Measurements from ENCODE around the gene MICAL2.

MICAL2 gene

DNA sequence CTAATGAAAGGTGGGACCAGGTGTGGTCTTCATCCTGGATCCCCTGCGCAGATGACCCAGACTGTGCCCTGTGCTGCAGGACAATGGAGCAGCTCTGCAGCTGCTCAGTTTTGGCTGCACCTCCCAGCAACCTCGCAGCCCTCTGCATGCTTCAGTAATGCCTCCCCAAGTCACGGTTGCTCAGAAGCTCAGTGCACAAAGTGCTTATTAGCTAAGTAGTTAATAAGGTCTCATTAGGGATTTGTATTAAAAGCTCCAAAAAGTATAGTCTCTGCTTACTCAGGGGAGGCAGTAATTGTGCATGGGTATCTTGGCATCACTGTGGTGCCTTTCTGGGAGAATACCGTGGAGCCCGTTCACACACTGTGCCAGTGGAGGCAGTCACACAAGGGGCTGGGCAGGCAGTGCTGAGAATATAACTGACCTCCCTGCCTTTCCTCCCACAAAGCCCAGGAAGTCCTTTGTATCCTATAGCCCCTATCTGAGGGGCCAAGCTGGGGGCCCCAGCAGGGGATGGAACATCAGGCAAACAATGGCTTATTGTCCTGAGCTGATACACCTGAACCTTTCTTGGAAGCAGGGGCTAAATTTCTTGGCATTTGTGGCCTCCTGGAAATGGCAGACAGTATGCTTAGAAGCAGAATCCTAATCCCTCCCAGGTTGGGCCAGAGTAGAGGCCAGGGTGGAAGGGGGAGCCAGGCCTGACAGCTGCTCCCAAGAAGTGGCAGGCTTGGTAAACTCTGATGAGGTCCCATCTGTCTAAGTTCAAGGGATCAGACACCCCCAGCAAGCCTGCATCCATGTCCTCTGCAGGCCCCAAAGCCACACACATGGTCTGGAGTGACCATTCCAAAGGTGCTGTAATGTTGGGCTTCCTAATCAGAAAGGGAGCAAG, 141.5 kb downstream of the MICAL2 start:
- DNase-seq: no peak

DNA sequence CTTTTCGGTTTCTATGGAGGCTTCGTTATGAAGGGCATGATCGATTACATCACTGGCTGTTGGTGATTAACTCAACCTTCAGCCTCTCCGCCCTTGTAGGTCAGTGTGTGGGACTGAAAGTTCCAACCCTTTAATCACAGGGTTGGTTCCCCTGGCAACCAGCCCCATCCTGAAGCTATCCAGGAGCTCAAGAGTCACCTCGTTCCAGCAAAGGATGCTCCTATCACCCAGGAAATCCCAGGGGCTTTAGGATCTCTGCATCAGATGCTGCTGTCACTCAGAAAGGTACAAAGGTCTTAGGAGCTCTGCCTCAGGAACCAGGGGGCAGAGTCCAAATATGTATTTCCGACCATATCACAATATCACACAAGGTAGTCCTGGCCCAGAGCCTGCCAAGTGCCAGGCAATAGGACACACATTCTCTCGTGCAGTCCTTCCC, 143.5 kb downstream of the MICAL2 start:
- DNase-seq: no peak

- no peak for DNase-seq
Observed at GRCh38 chr11:12258451-12258850, 148.1 kb downstream of the MICAL2 start.

DNA sequence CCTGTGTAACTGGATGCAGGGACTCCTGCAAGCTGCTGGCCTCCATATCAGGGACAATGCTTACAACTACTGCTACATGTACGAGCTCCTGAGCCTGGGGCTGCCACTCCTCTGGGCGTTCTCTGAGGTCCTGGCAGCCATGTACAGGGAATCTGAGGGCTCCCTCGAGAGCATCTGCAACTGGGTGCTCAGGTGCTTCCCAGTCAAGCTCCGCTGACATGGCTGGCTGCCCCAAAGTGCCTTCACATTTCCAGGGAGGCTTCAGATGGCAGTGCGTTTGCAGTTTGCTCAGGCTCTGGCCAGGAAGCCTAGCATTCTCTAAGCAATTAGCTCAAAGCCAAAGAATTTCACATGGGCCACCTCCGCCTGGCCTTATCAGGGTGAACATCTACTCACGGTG, 149.6 kb downstream of the MICAL2 start:
- DNase-seq: no peak

DNA sequence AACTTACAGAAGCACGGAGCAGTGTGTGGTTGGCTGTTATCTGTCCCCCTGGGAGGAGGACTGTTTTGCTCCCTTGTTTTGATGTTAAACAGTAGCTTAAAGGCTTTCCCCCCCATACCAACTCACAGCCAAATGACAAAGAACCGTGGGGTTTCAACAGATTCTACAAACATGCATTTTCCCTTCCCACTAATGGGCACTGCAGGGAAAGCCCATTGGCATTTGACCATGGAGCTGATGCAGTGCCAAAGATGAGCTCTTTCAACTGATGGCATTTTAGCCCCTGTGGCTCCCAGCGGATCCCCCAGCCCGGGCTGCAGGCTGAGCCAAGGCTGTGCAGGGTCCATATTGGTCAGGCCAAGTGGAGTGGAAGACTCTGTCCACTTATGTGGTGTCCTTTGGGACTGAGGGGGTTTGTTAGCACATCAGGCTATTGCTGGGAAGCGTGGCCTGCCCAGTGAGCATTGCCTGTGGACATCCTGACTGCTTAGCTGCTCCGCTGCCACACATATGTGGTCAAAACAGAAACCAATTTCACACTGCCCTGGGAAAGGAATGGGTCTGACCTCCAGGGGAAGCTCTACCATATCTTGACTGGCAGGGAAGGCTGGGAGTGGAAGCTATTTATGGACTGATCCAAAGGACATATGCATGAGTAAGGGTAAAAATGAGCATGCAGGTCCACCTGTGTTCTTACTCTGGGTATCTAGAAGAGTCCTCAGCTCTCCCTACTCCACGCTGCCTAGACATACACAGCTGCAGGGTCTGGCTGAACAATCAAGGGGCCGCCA, 150.5 kb downstream of the MICAL2 start:
- DNase-seq: no peak

DNA sequence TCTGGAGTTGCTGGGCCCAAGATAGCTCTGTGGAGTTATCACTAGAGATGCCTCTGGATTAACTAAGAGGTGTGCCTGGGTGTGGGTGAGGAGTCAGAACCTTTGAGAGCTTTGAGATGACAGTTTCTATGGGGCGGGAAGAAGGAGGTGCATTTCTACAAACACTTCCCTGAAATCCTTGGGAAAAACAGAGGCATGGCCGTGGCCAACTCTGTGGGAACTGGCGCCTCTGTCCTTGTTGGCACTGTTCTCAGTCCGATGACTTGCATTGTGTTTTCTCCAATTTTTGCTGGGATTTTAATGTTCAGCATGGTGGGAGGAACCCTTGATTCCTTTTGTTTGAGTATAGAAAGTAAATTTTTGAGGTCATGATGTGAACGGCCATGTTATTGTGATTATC, 151.2 kb downstream of the MICAL2 start:
- no peak for DNase-seq

DNA sequence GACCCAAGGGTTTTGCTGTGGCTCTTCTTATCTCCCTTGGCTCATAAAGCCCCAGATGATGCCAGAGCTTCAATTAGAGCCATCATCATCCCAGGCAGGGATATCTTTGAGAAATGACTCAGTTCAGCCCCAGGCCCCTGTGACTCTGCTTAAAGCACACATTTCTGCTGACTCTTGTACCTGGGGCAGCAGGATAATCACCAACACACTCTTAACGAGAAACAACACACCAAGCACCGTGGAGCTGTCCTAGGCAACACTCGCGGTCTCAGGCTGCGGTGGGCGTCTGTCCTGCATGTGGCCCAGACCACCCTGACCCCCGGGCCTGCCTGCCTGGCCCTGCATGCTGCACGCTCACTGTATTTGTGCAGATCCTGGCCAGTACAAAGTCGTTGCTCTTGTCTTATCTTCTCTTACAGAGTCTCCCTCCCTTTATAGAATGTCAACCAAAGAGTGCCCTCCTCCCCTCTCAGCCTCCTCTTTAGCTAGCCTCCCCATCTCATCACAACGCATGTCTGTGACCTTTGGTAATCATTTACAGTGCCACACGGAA, 152.8 kb downstream of the MICAL2 start:
- no peak for DNase-seq

GRCh38 chr11:12264361-12264760, 154.0 kb downstream of the MICAL2 start:
- no peak for DNase-seq

DNA sequence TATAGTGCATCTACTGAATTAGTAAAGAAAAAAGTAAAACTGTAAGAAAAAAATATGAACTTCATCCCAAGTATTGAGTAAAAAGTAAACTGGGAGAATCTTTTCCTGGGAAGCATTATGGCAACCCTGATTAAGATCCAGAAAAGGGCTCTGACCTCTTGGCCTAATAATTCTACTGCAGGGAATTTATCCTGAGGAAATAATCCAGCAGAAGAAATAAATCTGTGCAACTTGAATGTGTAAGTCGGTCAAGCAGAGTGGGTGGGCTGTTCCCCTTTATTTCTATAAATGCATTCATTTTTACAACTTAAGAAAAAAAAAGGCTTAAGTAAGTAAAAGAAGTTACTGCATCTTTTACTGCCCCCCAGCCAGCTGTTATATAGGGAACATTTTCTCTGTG, 155.7 kb downstream of the MICAL2 start:
- no peak for DNase-seq

GRCh38 chr11:12266943-12267342, 156.6 kb downstream of the MICAL2 start:
- DNase-seq: no peak

DNA sequence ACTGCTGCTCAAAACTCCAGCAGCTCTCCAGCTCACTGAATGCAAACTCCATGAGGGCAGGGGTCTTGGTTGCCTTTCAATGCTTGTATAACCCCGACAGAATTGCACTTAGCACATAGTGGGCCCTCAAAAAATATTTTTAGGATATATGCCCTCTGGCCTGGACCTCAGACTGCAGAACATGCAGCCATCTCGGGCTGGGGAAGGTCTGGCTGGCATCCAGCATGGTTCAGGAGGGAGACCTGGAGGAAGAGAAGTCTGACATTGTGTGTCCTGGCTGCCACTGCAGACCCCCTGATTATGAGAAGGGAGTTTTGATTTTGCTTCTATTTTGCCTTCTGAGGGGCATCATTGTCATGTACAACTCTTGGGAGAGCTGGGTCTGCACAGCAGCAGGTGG, 157.5 kb downstream of the MICAL2 start:
- no peak for DNase-seq

DNA sequence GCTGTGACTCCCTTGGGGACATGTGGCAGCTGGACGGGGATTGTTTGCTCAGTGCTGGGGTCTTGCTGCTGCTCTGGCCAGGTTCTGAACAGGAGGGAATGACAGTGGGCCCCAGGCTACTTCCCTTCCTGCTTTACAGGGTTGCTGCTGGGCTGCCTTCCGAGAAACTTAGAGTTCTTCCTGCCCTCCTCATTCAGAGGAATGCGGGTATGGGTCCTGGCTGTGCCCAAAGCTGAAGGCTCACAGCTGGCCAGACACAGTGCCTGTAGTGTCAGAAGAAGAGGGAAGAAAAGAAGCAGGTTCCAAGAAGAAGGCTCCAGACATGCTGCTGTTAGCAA, 158.7 kb downstream of the MICAL2 start:
- DNase-seq: no peak

DNA sequence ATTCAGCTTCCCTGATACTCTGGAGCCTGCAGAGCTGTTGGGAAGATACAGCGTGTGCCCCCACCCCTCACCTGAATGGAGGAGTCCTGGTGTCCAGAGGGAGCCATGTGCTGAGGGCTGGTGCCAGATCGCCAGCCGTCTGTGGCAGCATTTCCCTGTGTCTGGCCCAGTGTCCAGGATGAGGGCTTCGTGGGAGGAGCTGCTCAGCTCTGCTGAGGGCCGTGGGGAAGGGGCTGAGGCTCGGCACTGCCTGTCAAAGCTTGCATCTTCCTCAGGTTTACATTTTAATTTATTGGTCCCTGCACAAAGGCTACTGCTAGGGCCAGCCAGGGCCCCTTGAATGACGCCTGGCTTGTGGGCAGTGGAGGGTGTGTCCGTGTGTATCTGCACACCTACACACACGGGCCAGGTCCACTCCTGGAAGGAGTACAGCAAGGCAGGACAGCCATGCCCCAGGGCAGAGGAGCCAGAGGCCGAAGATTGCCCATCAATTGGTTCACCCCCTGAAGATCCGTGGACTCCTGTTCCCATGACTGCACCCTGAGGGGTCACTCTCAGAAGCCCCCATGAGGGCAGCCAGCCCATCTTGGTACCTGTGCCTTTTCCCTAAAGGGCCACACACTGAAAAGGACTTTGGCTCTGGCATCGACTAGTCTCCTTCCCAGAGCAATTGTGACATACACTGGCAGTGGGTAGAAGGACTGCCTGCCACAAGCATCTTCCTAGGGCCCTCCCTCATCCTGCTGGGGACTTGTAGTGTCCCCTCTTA, 159.2 kb downstream of the MICAL2 start:
- no peak for DNase-seq

DNA sequence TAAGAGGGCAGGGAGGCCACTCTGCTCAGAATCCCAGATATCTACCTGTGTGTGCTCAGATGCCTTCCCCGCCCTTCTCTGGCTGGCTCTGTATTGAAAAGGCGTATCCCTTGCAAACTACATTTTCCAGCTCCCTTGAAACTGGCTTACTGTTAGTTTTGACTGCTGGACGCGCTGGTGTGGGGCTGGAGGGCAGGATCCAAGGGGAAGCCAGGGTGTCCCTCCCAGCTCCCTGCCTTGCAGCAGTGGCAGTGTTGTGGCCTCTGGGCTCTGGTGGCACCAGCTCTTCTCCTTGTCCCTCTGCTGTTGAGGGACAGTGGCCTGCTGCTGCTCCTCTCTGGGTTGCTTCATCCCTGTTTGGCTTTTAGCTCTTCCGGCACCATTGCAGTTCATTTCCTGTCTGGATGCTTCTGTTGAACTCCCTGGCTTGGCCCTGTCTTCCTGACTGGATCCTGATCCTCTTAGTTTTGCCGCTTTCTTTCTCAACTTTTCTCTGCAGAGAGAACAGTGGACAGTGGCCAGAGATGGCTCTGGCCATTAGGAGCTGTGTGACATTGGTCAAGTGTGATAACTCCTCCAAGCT, 159.9 kb downstream of the MICAL2 start:
- no peak for DNase-seq

DNA sequence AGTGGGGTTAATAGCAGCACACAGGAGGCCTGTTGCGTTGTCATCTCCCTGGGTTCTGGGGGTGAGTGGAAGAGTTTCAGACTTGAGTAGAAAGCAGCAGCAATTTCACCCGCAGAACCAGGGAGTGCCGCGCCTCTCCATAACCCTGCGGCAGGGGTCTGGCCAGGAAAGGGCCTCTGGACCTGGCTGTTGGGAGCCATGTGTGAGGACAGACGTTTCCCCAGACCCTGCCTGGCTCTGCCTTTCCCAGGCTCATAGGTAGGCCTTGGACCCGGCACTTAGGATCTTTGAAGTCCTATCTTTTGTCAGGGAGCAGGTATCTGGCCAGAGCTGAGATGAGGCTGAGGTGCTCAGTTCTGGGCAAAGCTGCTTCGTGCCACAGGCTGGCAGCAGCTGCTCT, 160.4 kb downstream of the MICAL2 start:
- DNase-seq: no peak

DNA sequence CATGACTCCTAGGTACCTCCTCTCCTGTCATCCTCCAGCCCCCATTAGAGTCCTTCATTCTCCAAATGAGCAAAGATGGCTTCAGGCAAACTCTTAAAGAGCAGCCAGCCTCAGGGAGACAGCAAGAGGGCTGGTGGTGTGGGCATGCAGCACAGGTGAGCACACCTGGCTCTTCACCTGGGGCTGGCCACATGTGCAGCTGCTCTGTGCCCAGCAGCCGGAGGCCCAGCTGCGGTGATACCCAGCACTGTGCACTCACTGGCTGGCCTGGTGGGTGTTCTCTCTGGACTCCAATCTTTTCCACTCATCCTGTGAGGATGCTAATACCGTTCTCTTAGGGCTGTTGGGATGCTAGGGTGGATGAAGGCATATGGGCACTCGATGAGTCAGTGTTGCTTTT, 160.9 kb downstream of the MICAL2 start:
- DNase-seq: no peak

GRCh38 chr11:12271826-12272366, 161.5 kb downstream of the MICAL2 start:
- DNase-seq: no peak

DNA sequence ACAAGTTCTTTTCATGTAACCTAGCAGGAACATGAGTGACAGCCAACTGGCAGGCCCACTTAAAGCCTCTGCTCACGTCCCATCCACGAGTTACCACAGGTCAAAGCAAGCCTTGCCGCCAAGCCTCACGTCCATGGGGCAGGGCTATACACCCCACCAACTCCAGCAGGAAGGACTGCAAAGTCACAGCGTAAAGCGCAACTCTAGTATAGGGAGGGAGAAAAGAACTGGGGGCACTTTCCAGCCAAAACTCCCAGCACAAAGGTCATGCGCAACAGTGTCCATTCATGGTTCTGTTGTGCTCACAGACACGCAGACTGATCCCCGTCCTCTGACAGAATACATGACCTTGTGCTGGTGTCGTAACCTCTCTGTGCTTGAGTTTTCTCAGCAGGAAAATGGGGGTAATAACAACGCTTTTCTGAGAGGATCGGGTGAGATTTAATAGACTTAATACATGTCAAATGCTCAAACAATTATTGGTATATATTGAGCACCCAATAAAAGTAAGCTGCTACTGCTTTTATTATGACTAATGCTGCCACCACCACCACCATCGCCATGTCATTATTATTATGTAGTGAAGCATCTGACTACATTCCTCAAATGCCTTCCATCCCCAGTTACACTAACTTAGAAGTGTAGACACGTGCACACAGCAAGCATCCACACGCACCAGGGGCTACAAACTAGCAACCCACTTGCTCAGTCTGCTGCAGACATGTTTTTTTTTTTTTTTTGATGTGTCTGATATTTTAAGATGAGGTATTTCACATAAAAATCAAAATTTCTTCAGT, 162.6 kb downstream of the MICAL2 start:
- DNase-seq: no peak

GRCh38 chr11:12273618-12273995, 163.2 kb downstream of the MICAL2 start:
- no peak for DNase-seq

DNA sequence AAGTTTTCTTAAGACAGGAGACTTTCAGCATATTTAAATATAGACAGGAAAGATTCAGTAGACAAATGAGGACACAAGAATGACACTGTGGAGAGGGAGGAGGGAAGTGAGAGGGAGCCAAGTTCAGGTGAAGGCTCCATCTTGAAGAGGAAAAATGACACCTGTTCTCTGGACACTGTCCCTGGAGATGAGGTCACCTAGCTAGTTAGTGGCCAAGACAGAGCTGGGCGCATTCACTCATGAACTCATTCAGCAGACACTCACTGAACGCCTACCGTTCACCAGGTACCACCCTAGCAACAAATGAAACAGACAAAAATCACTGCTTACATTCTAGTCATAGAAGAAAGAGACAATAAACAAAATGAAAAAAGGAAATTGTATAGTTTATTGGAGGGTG, 163.7 kb downstream of the MICAL2 start:
- DNase-seq: no peak

GRCh38 chr11:12274558-12275197, 164.3 kb downstream of the MICAL2 start:
- DNase-seq: no peak

All from T-helper 1 cell (primary cell).